Astrocyte (in vitro differentiated cells and primary cell): ENCODE data around the gene TUNAR.

Experiments used
- EZH2 ChIP-seq: IDR thresholded peaks from 2 replicates; pipeline ENCODE4 v1.6.1; 2012; ENCODE audit warnings: mild to moderate bottlenecking, low read length, inconsistent platforms; ENCODE audit not compliant: insufficient read depth
- TF ChIP-seq, protein P1 (sequence below): IDR thresholded peaks from 2 replicates; pipeline ENCODE4 v1.5.1; 2011; ENCODE audit warnings: low read depth, mild to moderate bottlenecking, inconsistent platforms, low read length, moderate library complexity; ENCODE audit not compliant: insufficient read depth

DNA sequence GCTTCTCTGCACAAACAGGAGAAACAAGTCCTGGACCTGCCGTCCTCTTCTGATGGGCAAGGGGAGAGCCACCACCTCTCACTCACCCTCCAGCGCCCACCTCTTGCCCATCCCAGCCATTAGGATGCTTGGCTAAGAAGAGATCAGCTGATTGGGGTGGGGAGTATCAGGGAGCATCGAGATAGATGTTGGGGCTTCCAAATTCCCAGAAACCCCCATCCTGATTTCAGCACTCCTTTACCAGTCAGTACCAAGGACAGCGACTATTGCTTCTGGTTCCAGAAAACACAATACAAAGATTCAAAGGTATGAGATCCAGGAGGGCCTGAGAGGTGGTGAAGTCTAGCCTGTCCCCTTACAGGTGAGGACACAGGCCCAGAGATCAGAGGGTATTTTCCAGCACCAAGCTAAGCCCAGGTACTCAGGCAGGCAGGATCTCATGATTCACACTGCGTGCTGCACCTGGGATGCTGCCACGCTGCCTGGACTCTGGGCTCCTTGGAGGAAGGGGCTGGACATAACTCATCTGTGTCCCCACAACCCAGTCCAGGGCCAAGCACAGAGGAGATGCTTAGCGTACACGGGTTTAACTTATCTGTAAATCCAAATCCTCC is 76.6 kb downstream of the TUNAR start:
- TF ChIP-seq, protein P1, sequence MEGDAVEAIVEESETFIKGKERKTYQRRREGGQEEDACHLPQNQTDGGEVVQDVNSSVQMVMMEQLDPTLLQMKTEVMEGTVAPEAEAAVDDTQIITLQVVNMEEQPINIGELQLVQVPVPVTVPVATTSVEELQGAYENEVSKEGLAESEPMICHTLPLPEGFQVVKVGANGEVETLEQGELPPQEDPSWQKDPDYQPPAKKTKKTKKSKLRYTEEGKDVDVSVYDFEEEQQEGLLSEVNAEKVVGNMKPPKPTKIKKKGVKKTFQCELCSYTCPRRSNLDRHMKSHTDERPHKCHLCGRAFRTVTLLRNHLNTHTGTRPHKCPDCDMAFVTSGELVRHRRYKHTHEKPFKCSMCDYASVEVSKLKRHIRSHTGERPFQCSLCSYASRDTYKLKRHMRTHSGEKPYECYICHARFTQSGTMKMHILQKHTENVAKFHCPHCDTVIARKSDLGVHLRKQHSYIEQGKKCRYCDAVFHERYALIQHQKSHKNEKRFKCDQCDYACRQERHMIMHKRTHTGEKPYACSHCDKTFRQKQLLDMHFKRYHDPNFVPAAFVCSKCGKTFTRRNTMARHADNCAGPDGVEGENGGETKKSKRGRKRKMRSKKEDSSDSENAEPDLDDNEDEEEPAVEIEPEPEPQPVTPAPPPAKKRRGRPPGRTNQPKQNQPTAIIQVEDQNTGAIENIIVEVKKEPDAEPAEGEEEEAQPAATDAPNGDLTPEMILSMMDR = no peak
- no peak for TF ChIP-seq EZH2
